Activated naive CD8-positive, alpha-beta T cell treated with anti-CD3 and anti-CD28 coated beads, Interleukin-2, amount 50 U/mL, for 24 hours (primary cell): Measurements from ENCODE around the gene HOMER2.
"Not testable (repeated sequence)": the region's sequence is repeated elsewhere in the genome, so short reads cannot be mapped to it uniquely, and the experiment has no call there.

Experiments used
- ATAC-seq: fragments of 150-1000 bp; cut with Tn5 transposase; one replicate; pipeline ENCODE4 v1.10.0; 2021
- DNase-seq: peaks from one replicate; pipeline ENCODE4 v3.0.0; 2021
- H3K27ac Mint-ChIP-seq: one replicate; pipeline ENCODE4 v1.8.0; 2021; ENCODE audit warnings: mild to moderate bottlenecking, mixed read lengths
- H3K27me3 Mint-ChIP-seq: one replicate; pipeline ENCODE4 v1.8.0; 2021; ENCODE audit warnings: mixed read lengths
- H3K36me3 Mint-ChIP-seq: one replicate; pipeline ENCODE4 v1.8.0; 2021; ENCODE audit warnings: low read depth, mixed read lengths
- H3K4me1 Mint-ChIP-seq: one replicate; pipeline ENCODE4 v1.8.0; 2021; ENCODE audit warnings: mixed read lengths
- H3K4me3 Mint-ChIP-seq: one replicate; pipeline ENCODE4 v1.8.0; 2021; ENCODE audit warnings: mild to moderate bottlenecking, moderate library complexity, mixed read lengths
- H3K9me3 Mint-ChIP-seq: one replicate; pipeline ENCODE4 v1.8.0; 2021; ENCODE audit warnings: mixed read lengths

Gene HOMER2

GRCh38 chr15:82950295-82950694 is 2.2 kb downstream of the HOMER2 start:
- H3K9me3 Mint-ChIP-seq = no peaks in the 10 kb centered on the region
- ATAC-seq = no peak
- H3K27me3 Mint-ChIP-seq = peaks cover 9% of the 10 kb centered on the region
- peaks cover 2% of the 10 kb centered on the region for H3K4me1 Mint-ChIP-seq
- H3K36me3 Mint-ChIP-seq = no peaks in the 10 kb centered on the region
- no peak for DNase-seq
- no peak overlapping the region for H3K4me3 Mint-ChIP-seq
- H3K27ac Mint-ChIP-seq = no peak overlapping the region

- no peak for ATAC-seq
- DNase-seq = no peak
- no peak overlapping the region for H3K4me3 Mint-ChIP-seq
- H3K27ac Mint-ChIP-seq = no peak overlapping the region
- peaks cover 5% of the 10 kb centered on the region for H3K27me3 Mint-ChIP-seq
- H3K4me1 Mint-ChIP-seq = peaks cover 2% of the 10 kb centered on the region
- no peaks in the 10 kb centered on the region for H3K9me3 Mint-ChIP-seq
- H3K36me3 Mint-ChIP-seq = no peaks in the 10 kb centered on the region
These were observed 6.3 kb downstream of the HOMER2 start for GRCh38 chr15:82946155-82946701.

DNA sequence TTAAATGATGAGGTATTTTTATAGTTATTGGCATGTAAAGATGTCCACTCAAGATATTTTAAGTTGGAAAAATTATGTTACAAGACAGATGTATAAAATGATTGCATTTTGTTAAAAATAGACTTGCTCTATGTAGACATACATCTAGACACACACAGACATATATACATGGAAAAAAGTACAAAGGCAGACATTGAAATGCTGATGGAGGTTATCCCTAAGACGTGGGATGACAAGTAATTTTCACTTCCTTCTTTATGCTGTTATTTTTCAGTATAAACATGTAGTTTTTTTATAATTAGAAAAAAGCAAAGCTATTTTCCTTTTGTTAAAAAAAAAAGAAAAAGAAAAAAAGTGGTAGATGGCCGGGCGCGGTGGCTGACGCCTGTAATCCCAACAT is 7.2 kb downstream of the HOMER2 start:
- Mint-ChIP-seq H3K9me3 (no peaks in the 10 kb centered on the region), H3K27me3 (peaks cover 5% of the 10 kb centered on the region), H3K36me3 (no peaks in the 10 kb centered on the region), H3K27ac (no peak overlapping the region), H3K4me1 (peaks cover 2% of the 10 kb centered on the region), H3K4me3 (no peak overlapping the region)
- no peak for ATAC-seq
- no peak for DNase-seq

GRCh38 chr15:82944821-82945220 is 7.7 kb downstream of the HOMER2 start:
- Mint-ChIP-seq H3K9me3 (no peaks in the 10 kb centered on the region), H3K4me3 (no peak overlapping the region), H3K27ac (no peak overlapping the region), H3K4me1 (peaks cover 2% of the 10 kb centered on the region), H3K27me3 (peaks cover 5% of the 10 kb centered on the region), H3K36me3 (no peaks in the 10 kb centered on the region)
- ATAC-seq (no peak), DNase-seq (no peak)

DNA sequence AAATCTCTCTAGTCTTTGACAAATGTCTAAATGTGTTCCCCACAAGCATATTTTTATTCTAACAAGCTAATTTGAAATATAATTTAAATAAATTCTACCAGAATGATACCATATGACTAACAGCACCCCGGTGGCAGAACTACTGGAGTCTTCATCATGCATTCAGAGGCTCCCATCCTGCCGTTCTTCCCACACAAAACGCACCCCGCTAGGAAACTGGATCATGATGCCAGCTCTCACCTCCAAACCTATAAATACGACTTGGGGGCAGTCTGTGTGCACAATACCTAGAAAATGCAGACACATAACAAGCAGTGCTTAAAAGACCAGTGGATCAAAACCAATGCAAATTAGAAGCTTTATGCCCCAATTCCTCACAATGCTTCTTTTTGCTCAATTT is 8.5 kb downstream of the HOMER2 start:
- ATAC-seq (no peak), DNase-seq (no peak)
- Mint-ChIP-seq H3K4me3 (no peak overlapping the region), H3K27ac (no peak overlapping the region), H3K36me3 (no peaks in the 10 kb centered on the region), H3K9me3 (no peaks in the 10 kb centered on the region), H3K4me1 (peaks cover 2% of the 10 kb centered on the region), H3K27me3 (peaks cover 5% of the 10 kb centered on the region)

DNA sequence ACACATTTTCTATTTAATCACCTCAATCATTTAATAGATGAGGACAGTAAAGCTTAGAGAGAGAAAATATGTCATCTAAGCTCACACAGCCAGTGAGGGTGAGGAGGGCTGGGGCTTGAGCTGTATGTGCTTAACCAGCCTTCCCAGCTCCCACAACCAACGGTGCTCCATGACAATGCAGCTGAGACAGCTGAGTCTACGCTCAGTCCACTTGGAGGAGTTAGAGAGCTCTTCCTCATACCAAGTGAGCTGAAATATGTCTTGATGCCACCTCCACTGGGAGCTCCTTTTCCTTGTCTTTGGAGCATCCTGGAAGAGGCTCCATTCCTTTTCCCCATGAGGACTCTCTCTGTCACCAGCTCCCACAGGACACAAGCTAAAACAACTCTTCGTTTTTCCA is 9.3 kb downstream of the HOMER2 start:
- Mint-ChIP-seq H3K27ac (no peak overlapping the region), H3K36me3 (no peaks in the 10 kb centered on the region), H3K4me3 (no peak overlapping the region), H3K27me3 (peaks cover 7% of the 10 kb centered on the region), H3K4me1 (peaks cover 2% of the 10 kb centered on the region), H3K9me3 (no peaks in the 10 kb centered on the region)
- no peak for ATAC-seq
- DNase-seq = no peak

DNA sequence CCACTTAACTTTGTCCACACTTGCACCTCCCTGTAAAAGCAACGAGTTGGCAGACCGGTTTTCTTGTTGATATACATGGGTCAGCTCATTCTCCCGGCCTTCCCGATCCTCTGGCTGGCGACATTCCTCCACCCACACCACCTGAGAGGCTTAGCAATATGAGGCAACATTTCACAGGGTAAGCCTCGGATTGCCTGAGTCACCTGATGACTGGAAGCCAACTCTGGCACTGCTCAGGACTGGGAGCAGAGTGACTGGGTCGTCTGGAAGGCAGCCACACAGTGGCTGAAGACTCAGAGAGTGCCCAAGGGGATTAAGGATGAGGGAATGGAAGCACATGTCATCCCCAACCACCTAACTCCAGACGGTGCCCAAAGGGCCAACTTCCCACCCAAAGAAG is 9.8 kb downstream of the HOMER2 start:
- no peak for DNase-seq
- Mint-ChIP-seq H3K27ac (no peak overlapping the region), H3K4me1 (peaks cover 2% of the 10 kb centered on the region), H3K27me3 (peaks cover 7% of the 10 kb centered on the region), H3K9me3 (no peaks in the 10 kb centered on the region), H3K4me3 (no peak overlapping the region), H3K36me3 (no peaks in the 10 kb centered on the region)
- ATAC-seq = no peak

DNA sequence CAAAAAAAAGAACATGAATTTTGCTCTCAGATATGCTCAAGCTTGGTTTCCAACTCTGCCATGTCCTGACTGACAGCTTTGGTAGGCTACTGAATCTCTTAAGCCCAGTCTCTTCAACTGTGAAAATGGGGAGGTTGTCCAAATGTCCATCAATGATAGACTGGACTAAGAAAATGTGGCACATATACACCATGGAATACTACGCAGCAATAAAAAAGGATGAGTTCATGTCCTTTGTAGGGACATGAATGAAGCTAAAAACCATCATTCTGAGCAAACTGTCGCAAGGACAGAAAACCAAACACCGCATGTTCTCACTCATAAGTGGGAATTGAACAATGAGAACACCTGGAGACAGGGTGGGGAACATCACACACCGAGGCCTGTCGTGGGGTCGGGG is 12.8 kb downstream of the HOMER2 start:
- not testable (repeated sequence) for H3K36me3 Mint-ChIP-seq, H3K4me1 Mint-ChIP-seq, H3K27ac Mint-ChIP-seq, H3K9me3 Mint-ChIP-seq, DNase-seq, ATAC-seq, H3K4me3 Mint-ChIP-seq, H3K27me3 Mint-ChIP-seq

- DNase-seq = no peak
These were observed 14.8 kb downstream of the HOMER2 start for GRCh38 chr15:82937712-82938058.

DNA sequence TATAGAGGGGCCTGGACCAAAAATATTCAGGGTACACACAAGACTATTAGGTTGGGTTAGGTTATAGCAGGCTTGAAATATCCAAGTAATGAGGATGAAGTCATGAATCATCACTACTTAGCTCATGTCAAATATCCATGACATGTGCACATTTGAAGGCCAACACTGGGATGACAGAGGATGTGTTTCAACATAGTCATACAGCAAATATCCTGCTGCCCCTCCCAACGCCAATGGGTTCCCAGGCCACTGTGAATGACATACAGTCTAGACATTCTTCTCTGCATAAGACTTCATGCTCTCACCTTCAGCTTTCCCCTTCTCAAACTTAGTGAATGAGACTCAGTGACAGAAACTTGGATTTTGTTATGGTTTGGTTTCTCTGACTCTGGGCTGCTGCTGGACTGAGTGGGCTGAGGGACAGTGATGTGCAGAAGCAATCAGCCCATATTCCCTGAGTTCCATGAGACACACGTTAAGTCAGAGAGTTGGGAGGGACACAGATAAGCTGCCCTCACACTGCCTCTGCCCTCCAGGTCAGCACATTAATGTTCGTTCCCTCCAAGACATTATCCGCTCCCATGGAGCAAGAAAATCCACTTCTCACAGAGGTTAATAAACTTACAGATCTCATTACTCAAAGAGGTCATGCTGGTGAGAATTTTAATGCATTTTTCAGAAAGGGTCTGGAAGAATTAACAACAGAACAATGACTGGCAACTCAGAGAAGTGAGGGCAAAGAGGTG is 15.4 kb downstream of the HOMER2 start:
- ATAC-seq (no peak), DNase-seq (no peak)
- no peak overlapping the region for H3K27ac Mint-ChIP-seq
- no peak overlapping the region for H3K4me3 Mint-ChIP-seq
- no peaks in the 10 kb centered on the region for H3K36me3 Mint-ChIP-seq
- H3K27me3 Mint-ChIP-seq = peaks cover 4% of the 10 kb centered on the region
- no peaks in the 10 kb centered on the region for H3K9me3 Mint-ChIP-seq
- peaks cover 15% of the 10 kb centered on the region for H3K4me1 Mint-ChIP-seq

More at GRCh38 chr15:82937712-82938058, 14.8 kb downstream of the HOMER2 start:
- H3K4me1 Mint-ChIP-seq = peaks cover 15% of the 10 kb centered on the region
- peaks cover 4% of the 10 kb centered on the region for H3K27me3 Mint-ChIP-seq
- ATAC-seq = no peak
- no peak overlapping the region for H3K27ac Mint-ChIP-seq
- H3K36me3 Mint-ChIP-seq = no peaks in the 10 kb centered on the region
- no peaks in the 10 kb centered on the region for H3K9me3 Mint-ChIP-seq
- no peak overlapping the region for H3K4me3 Mint-ChIP-seq

DNA sequence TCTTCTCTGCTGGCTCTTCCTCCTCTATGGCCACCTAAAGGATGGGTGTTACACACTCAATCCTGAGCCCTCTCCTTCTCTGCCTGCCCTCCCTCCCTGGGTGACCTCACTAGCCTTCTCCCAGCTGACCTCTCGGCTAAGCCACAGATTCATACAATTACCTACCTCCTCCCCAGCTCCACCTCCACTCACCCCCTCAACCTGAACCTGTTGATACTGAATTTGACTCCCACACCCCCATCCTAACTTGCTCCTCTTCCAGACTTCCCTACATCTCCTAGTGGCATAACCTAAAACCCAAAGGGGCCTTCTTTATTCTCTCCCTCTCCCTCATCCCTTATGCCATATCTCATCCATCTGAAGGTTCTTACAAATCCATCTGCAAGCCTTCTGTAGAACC is 17.1 kb downstream of the HOMER2 start:
- peaks cover 3% of the 10 kb centered on the region for H3K27me3 Mint-ChIP-seq
- no peak overlapping the region for H3K27ac Mint-ChIP-seq
- no peaks in the 10 kb centered on the region for H3K9me3 Mint-ChIP-seq
- H3K36me3 Mint-ChIP-seq = no peaks in the 10 kb centered on the region
- H3K4me1 Mint-ChIP-seq = peaks cover 15% of the 10 kb centered on the region
- no peak overlapping the region for H3K4me3 Mint-ChIP-seq
- ATAC-seq (no peak), DNase-seq (no peak)

DNA sequence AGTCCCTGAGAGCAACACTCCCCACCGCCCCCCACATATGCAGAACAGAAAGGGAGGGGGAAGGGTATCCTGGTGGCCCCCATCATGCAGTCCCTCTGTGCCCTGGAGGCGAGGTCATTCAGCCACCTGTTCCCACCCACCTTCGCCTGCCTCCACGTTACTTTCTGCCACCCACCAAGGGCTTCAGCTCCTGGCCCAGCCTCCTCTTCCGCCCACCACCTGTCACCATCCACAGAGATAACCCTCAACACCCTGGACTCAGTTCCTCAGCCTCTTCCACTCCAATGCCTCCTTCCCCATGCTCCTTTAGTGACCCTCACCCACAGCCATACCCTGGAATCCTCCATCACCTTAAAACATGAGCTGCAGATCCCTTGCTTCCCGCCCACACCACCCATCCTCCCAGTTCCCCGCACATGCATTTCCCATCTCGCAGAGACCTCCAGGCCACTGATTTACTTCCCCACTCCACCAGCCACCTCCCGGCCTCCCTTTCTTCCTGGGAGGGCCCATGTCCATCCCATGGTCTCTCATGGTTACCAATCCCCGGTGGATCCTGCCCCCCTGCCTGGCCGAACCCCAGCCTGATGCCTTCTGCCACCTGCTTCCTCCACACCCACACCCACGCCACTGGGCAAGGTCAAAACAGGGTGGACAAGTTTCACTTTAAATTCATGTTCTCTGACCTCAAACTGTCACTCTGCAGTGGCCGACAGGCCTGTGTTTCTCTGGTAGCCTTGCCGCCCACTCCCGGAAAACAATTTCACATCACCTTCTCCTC is 18.2 kb downstream of the HOMER2 start:
- Mint-ChIP-seq H3K9me3 (no peaks in the 10 kb centered on the region), H3K4me1 (peaks cover 15% of the 10 kb centered on the region), H3K4me3 (no peak overlapping the region), H3K27ac (no peak overlapping the region), H3K27me3 (peaks cover 3% of the 10 kb centered on the region), H3K36me3 (no peaks in the 10 kb centered on the region)
- ATAC-seq (no peak), DNase-seq (no peak)

- Mint-ChIP-seq H3K27me3 (peaks cover 3% of the 10 kb centered on the region), H3K36me3 (no peaks in the 10 kb centered on the region), H3K27ac (no peak overlapping the region), H3K4me1 (peaks cover 15% of the 10 kb centered on the region), H3K4me3 (no peak overlapping the region), H3K9me3 (no peaks in the 10 kb centered on the region)
- ATAC-seq = peak; percentile 67
- DNase-seq = peak; percentile 4
These were observed 18.9 kb downstream of the HOMER2 start for GRCh38 chr15:82933576-82933975.

GRCh38 chr15:82931221-82931620 is 21.3 kb downstream of the HOMER2 start:
- H3K4me1 Mint-ChIP-seq = peaks cover 15% of the 10 kb centered on the region
- H3K4me3 Mint-ChIP-seq = no peak overlapping the region
- no peak overlapping the region for H3K27ac Mint-ChIP-seq
- no peak for ATAC-seq
- DNase-seq = no peak
- H3K27me3 Mint-ChIP-seq = no peaks in the 10 kb centered on the region
- H3K9me3 Mint-ChIP-seq = no peaks in the 10 kb centered on the region
- no peaks in the 10 kb centered on the region for H3K36me3 Mint-ChIP-seq

DNA sequence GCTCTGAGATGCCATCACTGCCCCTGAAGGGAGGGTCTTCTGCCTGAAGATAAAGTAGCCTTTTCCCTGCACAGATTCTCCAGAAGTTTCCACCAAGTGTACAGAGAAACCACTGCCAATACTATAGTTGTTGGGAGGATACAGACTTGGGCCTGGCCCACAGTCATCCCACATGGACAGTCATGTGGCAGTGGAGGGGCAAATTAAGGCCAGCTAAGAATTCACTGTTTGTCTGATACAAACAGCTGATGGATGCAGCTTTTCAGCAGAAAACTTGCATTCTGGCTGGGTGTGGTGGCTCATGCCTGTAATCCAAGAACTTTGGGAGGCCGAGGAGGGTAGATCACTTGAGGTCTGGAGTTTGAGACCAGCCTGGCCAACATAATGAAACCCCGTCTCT is 22.1 kb downstream of the HOMER2 start:
- H3K9me3 Mint-ChIP-seq = no peaks in the 10 kb centered on the region
- DNase-seq (no peak), ATAC-seq (no peak)
- H3K27ac Mint-ChIP-seq = no peak overlapping the region
- no peaks in the 10 kb centered on the region for H3K36me3 Mint-ChIP-seq
- no peaks in the 10 kb centered on the region for H3K27me3 Mint-ChIP-seq
- H3K4me3 Mint-ChIP-seq = no peak overlapping the region
- H3K4me1 Mint-ChIP-seq = peaks cover 15% of the 10 kb centered on the region
